ENCODE measurements around the gene CABP5. TPM values are rescaled to one million over a fixed set of nuclear protein-coding genes. Genes with fewer than 3 reads are reported as not detected.

Gene CABP5
- not detected in 2 replicates for total RNA-seq

DNA sequence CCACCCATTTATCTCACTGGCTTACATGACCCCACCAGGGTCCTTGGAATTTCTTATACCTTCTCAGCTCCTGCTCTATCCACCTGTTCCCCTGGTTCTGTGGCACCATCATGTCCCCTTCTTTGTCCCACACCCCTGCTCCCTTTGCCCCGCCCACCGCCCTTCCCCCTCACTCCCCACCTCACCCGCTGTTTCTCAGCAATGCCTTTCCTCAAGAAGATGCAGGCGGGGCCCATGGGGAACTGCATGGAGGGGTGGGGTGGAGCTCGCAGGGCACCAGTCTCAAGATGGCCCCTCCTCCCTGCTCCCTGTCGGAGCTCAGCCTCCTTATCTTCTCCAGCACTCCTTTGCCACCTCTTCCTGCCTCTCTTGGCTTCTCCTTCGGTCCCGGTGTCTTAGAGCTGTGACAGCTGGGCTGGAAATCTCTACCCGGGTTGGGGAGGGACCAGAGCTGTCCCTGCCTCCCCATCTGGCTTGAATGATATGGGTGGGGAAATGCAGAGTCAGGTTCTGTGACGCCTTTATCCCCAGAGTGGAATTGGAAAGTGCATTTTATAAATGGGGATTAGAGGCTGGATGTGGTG, at the start of gene CABP5:
Gene CABP5 (minus strand): TSS at position 405 of the 584 bp plus-strand sequence. CDS start 157 bp downstream, at position 248.

GRCh38 chr19:47994209-47994802, 49.6 kb downstream of the CABP5 start, which contains the start of gene ELSPBP1:
TSS of gene ELSPBP1 (plus strand) at chr19:47994632. CDS start at chr19:48008668, 14,036 bp downstream.

GRCh38 chr19:47992070-47992469, 51.8 kb downstream of the CABP5 start, which contains the start of gene BSPH1:
TSS of gene BSPH1 (minus strand) at chr19:47992170. CDS start at chr19:47992081, 89 bp downstream.

Other genes with a start within 250 kb of the CABP5 start
- not detected in 2 replicates for gene TPRX1, start 239.5 kb downstream of the CABP5 start, total RNA-seq
- gene CRX, start 222.1 kb downstream of the CABP5 start, total RNA-seq = not detected in 2 replicates
- gene TPRX2, start 184.8 kb downstream of the CABP5 start, total RNA-seq = not detected in 2 replicates
- gene SULT2A1, start 157.8 kb downstream of the CABP5 start, total RNA-seq = not detected in 2 replicates
- not detected in 2 replicates for gene BSPH1, start 51.9 kb downstream of the CABP5 start, total RNA-seq
- not detected in 2 replicates for gene ELSPBP1, start 49.4 kb downstream of the CABP5 start, total RNA-seq
- 1.8 and 2.2 TPM in 2 replicates for gene PLA2G4C, start 66.7 kb upstream of the CABP5 start, total RNA-seq
- gene LIG1, start 126.3 kb upstream of the CABP5 start, total RNA-seq = 34.9 and 51.2 TPM in 2 replicates
- 1.1 and 1.8 TPM in 2 replicates for gene ZSWIM9, start 126.6 kb upstream of the CABP5 start, total RNA-seq
- gene CARD8, start 211.8 kb upstream of the CABP5 start, total RNA-seq = 10.7 and 14.9 TPM in 2 replicates
- under 0.01 and 0.39 TPM in 2 replicates for gene ZNF114, start 226.0 kb upstream of the CABP5 start, total RNA-seq

Data from subcutaneous preadipocyte (primary cell).